Activated T-helper 9 cell treated with anti-CD3 and anti-CD28 coated beads, Interleukin-2, amount 50 U/mL, for 16 hours (primary cell): ENCODE measurements around the gene INO80E.
"Not testable (repeated sequence)": the region's sequence is repeated elsewhere in the genome, so short reads cannot be mapped to it uniquely, and the experiment has no call there.

Experiments used
- DNase-seq: peaks from one replicate; pipeline ENCODE4 v3.0.0-alpha.2; 2020; ENCODE audit warnings: low read depth

INO80E gene

DNA sequence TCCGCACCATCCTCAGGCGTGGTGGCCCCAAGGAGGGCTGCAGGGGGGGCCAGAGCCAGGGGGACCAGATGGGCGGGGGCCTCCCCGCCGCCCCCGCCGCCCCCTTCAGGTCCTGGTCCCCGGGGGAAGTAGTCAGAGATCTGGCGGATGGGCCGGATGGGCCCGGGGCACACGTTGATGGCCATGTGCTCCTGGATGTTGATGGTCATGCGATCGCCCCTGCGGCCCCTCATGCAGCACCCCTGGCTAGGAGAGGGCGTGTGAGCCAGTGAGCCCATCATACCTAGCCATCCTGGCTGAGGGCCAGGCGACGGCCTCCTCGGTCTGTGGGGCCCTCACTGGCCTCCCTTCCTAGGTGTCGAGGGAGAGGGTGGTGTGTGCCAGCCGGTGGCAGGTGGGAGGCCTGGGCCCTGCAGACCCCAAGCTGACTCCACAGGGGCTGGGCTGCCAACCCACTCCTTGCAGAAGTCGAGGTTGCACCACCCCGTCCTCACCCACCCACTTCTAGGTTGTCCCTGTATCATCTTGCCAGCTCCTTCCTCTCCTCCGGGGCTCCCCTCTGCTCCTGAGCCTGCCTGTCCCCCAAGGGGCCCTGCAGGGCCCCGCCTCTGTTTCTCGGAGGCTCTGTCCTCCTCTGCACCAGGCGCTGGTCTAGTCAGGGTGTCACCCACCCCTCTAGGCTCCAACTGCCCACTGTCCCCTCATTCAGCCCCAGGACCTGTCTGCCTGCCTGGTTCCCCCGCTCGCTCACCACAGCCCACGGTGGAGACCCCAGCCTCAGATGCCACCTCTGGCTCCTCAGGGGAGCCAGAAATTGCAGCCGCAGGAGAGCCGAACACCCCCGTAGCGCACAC lies 14.2 kb downstream of the INO80E start:
- DNase-seq: no peak

DNA sequence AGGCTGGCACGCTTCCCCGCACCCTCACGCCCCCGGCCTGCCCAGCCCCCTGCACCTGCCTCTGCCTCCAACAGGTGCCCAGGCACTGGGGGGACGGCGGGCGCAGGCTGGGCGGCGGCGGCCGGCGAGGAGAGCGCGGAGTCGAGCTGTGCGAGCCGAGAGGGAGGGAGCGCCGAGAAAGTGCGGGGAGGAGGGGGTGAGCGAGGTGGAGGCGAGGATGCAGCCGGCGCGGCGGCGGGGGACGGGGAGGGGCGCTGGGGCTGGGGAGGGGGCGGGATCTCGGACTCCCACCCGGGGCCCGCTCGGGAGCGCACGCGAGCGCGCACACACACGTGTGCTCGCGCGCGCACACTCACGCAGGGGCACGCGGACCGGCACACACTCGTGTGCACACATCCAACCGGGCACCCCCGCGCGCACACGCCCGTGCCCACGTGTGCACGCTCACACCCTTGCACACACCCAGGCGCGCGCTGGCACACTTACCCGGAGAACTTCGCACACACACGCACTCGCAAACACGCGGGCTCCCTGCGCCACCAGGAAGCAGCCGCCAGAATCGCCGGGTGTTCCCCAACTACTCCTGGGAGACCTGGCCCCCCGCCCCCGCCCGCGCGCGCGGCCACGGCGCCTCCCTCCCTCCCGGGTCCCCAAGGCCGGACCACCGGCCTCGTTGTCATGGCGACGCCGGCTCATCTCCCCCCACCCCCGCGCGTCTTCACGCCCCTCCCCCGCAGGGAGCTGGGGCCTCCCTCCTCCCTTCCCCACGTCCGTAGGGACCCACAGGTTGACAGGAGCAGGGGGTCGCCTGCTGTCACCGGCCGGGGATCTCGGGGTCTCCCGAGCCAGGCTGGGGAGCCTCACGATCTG lies 15.0 kb downstream of the INO80E start, which contains the start of gene DOC2A:
DOC2A (minus strand) TSS at position 184 of the 870 bp plus-strand sequence. CDS start 805 bp downstream, outside the sequence.
- DNase-seq: no peak

DNA sequence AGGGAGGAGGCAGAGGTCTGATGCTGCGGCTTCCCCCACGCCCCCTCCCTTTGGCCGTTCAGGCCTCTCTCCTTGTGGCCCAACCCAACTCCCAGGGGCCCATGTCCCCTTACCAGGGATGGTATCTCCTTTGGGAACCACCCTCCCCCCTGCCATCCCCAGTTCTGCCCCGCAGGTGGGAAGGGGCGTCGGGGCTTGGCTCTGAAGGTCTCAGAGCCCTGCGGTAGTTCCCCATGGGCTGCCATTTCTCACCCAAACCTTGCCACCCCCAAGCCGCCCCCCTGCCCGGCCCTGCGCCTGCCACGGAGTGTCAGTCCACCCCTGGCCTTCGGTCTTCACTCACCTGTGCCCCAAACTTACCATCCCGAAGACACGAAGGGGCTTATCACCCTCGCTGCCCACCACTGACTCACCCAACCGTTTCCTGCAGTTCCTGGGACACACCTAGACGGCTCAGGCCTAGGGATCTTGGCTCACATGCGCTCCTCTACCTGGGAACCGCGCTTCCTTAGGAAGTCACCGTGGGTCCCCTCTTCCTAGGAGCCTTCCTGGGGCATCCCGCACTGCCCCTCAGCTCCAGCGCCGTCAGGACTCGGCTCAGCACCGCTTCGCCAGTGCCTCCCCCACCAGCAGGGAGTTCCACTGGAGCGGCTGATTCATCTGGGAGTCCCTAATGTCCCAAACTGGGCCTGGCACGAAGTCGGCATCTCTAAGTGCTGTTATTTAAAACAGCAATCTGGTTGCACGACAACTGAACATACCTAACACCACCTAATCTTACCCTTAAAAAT lies 15.9 kb downstream of the INO80E start:
- no peak for DNase-seq

DNA sequence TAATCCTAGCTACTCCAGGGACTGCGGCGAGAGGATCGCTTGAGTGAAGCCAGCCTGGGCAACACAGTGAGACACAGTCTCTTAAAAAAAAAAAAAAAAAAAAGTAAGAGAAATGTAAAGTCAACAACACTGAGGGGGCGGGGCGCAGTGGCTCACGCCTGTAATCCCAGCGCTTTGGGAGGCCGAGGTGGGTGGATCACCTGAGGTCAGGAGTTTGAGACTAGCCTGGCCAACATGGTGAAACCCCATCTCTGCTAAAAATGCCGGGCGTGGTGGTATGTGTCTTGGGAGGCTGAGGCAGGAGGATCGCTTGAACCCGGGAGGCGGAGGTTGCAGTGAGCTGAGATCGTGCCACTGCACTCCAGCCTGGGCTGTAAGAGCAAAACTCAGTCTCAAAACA lies 16.6 kb downstream of the INO80E start:
- DNase-seq: not testable (repeated sequence)

DNA sequence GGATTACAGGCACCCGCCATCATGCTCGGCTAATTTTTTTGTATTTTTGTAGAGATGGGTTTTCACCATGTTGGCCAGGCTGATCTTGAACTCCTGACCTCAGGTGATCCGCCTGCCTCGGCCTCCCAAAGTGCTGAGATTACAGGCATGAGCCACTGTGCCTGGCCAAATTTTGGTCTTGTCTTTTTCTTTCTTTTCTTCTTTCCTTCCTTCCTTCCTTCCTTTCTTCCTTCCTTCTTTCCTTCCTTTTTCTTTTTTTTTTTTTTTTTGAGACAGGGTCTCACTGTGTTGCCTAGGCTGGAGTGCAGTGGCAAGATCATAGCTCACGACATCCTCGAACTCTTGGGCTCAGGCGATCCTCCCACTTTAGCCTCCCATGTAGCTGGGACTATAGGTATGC lies 19.4 kb downstream of the INO80E start:
- DNase-seq: not testable (repeated sequence)

DNA sequence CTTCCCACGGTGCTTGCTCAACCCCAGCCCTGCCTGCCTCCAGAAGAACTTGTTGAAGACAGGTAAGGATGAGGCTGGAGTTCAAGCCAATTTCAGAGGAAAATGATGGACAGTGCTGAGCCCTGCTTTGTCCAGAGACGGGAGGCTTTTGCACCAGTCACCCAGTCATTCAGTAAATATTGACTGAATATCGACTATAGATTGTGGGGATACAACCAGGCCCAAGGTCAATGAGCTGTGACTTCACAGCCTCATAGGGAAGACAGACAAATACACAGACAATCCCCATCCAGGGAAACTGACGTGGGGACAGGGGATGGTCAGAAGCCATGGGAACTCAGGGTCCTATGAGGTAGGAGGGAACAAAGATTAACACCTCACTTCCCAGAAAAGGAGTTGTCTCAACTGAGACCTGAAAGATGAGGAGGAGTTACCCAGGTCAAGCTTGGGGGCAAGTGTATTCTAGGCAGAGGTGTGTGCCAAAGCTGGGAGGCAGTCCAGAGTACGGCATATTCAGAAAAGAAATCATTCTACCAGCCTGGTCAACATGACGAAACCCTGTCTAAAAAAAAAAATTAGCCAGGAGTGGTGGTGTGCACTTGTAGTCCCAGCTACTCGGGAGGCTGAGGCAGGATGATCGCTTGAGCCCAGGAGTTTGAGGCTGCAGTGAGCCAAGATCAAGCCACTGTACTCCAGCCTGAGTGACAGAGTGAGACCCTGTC lies 20.7 kb downstream of the INO80E start:
- no peak for DNase-seq

DNA sequence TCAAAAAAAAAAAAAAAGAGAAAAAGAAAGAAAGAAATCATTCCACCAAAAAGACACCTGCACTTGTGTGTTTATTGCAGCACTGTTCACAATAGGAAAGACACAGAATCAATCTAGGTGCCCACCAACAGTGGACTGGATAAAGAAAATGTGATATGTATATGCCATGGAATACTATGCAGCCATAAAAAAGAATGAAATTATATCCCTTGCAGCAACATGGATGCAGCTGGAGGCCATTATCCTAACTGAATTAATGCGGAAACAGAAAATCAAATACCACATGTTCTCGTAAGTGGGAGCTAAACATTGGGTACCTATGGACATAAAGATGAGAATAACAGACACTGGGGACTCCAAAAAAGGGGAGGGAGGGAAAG lies 21.2 kb downstream of the INO80E start:
- DNase-seq: no peak

DNA sequence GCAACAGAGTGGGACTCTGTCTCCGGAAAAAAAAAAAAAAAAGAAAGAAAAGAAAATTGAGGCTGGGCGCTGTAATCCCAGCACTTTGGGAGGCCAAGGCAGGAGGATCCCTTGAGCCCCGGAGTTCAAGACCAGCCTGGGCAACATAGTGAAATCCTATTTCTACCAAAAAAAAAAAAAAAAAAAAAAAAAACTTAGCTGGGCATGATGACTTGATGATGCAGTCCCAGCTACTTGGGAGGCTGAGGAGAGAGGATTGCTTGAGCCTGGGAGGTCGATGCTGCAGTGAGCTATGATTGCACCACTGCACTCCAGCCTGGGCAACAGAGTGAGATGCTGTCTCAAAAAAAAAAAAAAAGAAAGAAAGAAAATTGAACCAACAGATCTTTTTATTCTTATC lies 21.9 kb downstream of the INO80E start:
- DNase-seq: not testable (repeated sequence)

DNA sequence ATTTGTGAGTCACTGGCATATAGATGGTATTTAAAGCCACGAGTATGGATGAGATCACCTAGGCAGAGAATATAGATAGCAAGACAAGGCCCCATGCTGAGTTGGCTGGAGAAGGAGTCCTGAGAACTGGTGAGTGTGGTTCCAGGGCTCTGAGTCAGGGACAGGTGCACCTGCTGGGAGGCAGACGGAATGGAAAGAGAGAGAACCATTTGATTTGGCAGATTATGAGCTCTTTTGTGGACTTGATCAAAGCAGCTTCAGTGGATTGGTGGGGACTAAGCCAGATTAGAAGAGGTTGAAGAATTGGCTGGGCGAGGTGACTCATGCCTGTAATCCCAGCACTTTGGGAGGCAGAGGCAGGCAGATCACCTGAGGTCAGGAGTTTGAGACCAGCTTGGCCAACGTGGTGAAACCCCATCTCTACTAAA lies 22.7 kb downstream of the INO80E start:
- DNase-seq: no peak

DNA sequence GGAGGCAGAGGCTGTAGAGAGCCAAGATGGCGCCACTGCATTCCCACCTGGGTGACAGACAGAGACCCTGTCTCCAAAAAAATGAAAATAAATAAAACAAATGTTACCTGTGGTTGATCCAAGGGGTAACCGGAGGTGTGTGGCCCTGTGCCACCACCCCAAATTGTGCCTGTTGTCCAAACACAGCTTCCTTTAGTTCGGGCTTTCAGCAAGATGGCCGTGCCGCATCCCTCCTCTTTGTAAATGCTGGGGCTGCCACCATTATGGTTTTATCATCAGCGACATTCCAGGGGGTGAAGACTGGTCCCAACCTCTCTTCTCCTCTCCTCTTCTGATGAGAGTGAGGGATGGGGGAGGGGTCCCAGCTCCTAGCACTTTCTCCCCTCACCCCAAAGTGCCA lies 26.8 kb downstream of the INO80E start, which contains the start of gene C16orf92:
C16orf92 (plus strand) TSS at position 312 of the 400 bp plus-strand sequence. CDS start 143 bp downstream, outside the sequence.
- DNase-seq: no peak

DNA sequence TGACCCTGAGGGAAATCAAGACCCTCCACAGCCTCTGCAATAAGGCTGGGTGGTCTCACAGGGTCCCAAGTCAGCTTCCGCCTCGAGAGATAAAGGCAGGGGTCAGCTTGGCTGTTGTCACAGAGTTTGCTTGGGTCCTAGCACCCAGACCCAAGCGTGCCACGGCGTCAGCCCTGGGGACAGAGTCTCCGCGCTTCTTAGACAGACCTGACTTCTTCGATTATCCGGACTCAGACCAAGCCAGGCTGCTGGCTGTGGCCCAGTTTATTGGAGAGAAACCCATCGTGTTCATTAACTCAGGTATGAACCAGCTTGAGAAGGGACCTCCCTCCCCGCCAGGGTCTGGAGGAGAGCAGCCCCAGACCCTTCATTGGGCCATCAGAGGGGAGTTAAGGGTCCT lies 27.5 kb downstream of the INO80E start:
- DNase-seq: no peak

DNA sequence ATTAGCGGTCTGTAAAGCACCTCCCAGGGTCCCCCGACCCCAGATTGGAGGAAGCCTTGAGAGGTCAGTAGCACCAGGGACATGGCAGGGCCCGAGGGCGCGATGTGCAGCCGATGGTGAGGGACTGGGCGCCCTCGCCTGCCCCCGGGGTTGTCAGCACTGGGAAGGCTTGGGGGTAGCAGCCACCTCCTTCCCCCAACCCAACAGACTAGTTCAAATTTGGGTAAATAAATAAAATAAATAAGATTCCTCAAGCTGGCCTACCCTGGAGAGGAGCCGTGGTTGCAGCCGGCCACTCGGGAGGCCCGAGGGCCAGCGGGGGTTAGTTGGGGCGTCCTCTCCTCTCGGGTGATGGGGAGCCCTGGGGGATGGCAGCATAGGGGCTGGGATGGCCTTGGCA lies 28.4 kb downstream of the INO80E start:
- no peak for DNase-seq

DNA sequence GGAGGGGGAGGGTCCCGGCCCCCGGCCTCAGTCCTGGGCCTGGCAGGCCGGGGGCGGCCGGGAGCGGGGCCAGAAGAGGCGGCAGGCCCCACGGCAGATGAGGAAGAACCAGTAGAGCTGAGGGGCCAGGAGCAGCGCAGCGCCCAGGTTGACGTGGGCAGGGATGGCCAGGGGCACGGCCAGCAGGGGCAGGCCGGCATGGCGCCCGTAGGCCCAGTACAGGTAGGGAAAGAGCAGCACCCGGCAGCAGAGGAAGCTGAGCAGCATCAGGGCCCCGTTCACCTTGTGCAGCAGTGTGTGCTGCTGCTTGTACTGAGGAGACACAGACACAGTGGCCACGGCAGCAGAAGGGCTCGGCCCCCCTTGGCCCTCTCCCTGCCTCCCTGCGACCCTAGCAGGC lies 29.1 kb downstream of the INO80E start:
- DNase-seq: no peak

DNA sequence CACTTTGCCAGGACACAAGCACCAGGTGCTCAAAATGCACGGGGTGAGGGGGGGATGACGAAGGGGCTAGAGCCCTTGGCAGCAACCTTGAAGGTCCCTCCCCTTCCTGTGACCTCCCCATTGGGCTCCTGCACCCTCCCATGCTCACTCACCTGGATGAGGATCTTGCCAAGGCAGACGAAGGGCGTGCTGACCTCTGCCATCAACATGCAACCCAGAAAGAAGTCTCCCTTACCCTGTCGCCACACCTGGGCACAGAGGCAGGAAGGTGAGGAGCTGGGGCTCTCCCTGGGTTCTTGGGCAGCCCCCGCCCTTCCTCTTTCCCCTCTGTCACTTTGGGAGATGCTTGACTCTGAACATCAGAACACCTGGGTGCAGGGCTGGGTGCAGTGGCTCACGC lies 29.5 kb downstream of the INO80E start:
- no peak for DNase-seq

DNA sequence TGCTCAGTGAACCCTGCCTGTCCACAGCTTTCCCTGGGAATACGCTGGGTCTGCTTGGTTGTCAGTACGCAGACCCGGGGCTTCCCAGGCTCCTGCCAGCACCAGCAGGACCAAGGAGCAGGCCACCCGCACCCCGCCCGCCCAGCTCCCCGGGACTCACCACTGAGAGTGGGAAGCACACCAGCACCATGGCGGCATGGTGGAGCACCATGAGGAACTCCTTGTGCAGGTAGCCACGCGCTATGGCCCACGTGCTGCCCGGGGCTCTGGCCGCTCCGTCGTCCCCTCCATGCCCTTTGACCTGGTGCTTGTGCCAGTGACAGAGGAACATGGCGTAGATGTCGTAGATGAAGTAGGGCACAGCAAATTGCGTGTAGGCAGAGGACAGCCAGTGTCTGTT lies 30.4 kb downstream of the INO80E start:
- no peak for DNase-seq

DNA sequence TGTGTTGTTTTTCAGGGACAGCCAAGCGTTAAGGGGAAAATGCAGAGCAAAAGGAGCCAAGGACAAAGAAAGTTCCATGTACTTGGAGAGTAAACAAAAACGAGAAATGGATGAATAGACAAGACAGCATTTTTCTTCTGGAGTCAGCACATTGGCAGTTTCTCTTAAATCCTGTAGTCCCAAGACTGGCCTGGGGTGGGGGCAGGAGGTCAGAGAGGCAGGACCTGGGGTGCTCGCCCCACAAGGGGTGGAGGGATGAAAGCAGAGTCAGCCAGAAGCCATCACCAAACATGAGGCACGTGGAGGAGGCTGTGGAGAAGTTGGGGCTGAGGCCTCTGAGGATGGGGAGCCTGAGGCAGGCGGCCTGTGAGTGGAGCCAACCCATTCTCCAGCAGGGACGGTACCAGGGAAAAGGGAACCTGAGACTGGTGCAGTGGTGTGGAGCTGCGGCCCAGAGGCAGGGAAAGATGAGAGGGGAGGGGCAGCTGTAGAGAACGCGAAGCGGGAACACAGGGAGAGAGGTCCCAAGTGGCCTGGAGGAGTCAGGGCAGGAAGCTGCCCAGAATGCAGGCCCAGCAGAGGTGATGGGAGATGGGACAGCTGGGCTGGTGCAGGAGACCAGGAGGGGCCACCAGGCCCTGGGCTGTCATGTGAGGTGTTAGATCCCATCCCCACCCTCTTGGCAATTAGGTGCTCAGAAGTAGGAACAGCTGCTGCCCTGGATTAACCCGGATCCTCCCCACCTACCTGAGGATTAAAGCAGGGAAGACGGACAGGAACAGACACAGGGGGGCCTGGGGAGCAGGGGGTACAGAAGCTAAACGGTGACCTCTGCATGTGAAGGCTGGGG lies 31.8 kb downstream of the INO80E start:
- DNase-seq: no peak

DNA sequence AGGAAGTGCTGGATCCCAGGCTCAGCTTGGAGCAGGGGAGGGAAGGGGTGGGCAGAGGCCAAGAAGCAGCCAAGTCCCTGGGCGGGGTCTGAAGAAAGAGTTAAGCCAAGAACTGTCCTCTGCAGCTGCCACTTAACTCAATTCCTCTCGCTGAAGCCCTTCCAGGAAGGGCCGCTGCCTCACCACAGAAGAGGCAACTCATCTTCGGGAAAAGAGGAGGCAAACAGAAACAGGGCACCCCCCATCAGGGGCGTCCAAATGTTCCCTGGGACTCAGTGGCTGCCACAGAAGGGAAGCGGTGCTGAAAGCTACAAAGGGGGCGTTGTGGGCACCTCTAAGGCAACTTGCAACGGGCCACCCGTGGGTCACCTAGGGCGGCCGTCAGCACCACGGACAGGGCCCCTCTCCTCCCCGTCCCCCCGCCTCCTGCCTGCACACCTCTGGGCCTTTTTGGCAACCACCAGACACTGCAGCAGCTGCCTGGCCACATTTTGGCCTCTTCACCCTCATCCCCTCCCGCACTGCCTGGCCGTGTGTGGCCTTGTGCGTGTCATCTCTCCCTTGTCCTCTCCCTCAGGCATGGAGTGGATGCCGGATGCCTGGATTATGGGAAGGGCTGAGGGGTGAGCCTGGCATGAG lies 32.5 kb downstream of the INO80E start:
- no peak for DNase-seq

DNA sequence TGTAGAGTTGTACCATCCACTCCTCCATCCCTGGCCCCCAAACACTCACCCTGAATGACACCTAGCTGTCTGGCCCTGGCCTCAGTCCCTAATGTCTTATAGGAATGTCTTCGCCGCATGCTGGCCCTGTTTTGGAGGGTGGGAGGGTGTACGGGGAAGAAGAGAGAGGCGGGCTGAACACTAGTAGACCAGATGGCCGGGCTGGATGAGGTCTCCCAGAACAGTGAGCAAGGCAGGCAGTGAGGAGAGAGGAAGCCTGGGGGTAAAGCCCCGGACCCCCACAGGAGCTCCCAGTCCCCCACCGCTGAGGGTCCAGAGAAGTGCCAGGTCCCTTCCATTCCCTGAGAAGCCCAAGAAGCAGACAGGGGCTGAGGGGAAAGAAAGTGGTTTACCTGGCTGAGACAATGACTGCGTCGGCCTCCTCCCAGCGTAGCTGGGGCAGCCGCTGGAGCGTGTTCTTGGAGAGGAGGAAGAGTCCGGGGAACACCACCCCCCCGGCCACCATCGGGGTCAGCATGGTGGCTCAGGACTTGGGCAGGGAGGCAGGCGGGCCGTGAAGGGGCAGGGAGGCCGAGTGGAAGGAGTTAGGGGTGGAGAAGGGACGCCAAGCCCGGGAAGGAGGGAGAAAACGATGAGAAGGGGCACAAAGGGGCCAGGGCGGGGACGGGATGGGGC lies 34.1 kb downstream of the INO80E start:
- DNase-seq: no peak

DNA sequence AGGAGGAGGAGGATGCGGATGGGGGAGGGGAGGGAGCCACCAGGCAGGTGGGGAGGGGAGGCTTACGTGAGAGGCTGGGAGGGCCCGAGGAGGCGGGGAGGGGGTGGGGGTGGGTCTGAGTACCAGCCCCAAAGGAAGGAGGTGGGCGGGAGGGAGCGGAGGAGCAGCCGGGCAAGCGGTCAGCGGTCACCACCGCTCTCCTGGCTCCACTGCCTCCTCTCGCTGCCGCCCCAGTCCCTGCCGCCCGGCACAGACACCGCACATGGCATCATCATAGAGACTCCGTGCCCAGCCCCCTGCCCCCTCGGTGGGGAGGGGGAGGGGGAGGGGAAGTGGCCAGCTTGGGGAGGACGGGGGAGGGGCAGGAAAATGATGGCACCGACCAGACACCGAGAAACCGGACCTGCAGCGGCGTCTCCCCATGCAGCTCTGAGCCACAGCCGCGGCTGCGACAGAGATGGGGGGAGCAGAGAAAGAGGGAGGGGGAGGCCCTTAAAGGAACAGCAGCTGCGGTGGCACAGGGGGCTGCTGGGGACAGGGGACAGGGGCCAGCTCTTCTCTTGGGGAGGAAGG lies 34.9 kb downstream of the INO80E start, which contains the start of gene TLCD3B:
TLCD3B (minus strand) TSS at position 431 of the 573 bp plus-strand sequence. CDS start 744 bp downstream, outside the sequence.
- no peak for DNase-seq
